ENCODE results near the gene CA10. TPM values are rescaled to one million over a fixed set of nuclear protein-coding genes. Genes with fewer than 3 reads are reported as not detected.

Gene CA10
- total and polyA plus RNA-seq, 7 donors: 0.28 to 2.9 (median 0.49) TPM; not detected in 2

DNA sequence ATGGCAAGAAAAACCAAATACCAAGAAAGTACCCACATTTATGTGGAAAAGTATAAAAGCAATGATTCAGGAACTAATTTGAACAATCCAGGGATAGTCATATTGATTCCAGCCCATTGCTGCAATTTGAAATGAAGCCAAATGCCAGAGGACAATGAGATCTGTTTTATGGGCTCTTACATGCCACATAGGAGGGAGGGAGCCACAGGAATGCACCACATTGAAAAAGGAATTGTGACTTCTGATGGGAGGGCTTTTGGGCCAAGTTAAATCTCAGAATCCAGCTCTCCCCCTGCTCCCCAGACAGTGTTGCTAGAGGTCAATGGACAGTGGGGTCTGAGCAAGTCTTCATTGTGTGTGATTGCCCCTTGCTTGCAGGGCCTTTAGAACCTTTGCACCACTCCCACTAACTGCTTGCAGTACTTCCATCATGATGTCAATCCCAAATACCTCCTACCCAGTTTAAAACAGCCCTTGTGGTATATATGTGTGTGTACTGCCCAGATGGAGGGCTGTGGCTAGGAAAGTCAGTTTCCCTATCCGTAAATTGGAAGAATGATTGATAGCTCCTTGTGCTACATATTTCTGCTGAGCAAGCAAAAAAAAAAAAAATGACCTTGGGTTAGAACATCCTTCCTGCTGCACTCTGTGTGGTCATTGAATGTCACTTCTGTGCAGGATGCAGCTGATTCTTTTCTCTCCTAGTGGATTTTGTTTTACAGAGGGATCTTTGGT lies 491.4 kb downstream of the CA10 start:
- Histone ChIP-seq H3K9me3 (peaks cover 0 to 1% (median 0%) of the 10 kb centered on the region in 4 donors), H3K36me3 (no peaks in the 10 kb centered on the region), H3K4me1 (no peaks in the 10 kb centered on the region), H3K27ac (no peak overlapping the region), H3K27me3 (no peaks in the 10 kb centered on the region), H3K4me3 (no peak overlapping the region)
- 70 to 82% methylated on average over 1 of the region's 1 CpG for WGBS, 2 donors
- TF ChIP-seq CTCF (IDR thresholded peaks at IDR 0.05) (no peak), POLR2A (IDR thresholded peaks at IDR 0.05) (no peak), POLR2AphosphoS5 (IDR thresholded peaks at IDR 0.05) (no peak), EP300 (IDR thresholded peaks at IDR 0.05) (no peak)
- no peak for DNase-seq
- intact Hi-C loops (cut with DNase I): no loop called here

DNA sequence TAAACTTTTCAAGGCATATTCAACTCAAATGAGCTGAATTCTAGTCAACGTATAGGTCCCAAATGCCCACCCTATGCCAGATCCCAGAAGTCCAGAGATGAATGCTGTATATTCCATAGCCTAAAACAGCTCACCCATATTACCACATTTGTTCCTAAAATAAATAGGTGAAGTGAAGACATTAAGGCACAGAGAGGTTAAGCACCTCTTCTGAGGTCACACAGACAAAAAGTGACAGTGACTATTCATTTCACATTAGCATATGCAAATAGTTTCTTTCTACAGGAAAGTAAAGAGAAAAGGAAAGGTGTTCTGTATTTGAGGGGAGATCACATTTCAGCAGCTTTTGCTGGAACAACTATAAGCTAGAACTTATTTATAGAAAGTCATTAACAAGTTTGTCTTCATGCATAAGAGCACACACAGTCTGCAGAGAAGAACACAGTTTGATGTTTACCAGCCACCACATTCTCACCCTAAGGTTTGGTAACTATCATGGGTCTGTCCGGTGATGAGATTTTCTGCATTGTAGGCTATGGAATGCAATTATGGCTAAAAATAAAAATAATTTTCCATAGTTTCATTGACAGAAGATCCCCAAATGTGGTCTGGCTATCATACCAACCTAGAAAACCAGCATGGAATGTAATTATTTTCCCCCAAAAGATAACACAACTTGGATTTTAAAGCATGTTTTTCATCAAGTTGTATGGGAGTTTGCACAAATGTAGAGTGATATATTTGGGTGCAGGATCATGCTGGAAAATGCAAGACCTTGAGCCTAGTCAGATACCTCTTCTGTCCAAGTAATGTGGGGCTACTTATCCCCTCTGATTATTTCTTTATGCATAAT lies 496.1 kb downstream of the CA10 start:
- DNase-seq: no peak
- intact Hi-C loops (cut with DNase I): no loop called here
- no peaks in the 10 kb centered on the region for H3K4me1 ChIP-seq
- no peak overlapping the region for H3K27ac ChIP-seq
- H3K4me3 ChIP-seq: no peak overlapping the region
- no peaks in the 10 kb centered on the region for H3K27me3 ChIP-seq
- H3K9me3 ChIP-seq: peaks cover 0 to 1% (median 0%) of the 10 kb centered on the region in 4 donors
- 73 to 83% methylated on average over 2 of the region's 2 CpGs for WGBS, 2 donors
- H3K36me3 ChIP-seq: no peaks in the 10 kb centered on the region
- no peak for TF ChIP-seq POLR2AphosphoS5 (IDR thresholded peaks at IDR 0.05)
- TF ChIP-seq EP300 (IDR thresholded peaks at IDR 0.05): no peak
- no peak for TF ChIP-seq POLR2A (IDR thresholded peaks at IDR 0.05)
- no peak for TF ChIP-seq CTCF (IDR thresholded peaks at IDR 0.05)

DNA sequence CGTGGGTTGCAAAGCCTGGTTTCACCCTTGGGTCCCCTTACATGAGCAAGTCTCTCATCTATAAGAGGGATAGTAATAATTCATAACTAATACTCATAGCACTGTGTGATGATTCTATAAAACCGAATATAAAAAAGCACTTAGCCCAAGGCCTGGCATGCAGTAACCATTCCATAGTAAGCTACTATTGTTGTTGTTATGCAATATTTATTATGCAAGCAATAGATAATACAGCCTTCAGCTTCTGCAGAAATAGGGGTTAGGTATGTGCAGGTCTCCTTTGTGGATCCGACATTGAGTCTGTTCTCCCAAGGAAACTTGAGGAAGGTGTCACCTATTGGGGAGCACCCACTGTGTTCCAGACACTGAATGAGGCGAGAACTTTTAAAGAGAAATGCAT lies 497.1 kb downstream of the CA10 start:
- intact Hi-C loops (cut with DNase I): no loop called here
- DNase-seq: no peak
- TF ChIP-seq POLR2AphosphoS5 (IDR thresholded peaks at IDR 0.05): no peak
- TF ChIP-seq CTCF (IDR thresholded peaks at IDR 0.05): no peak
- TF ChIP-seq EP300 (IDR thresholded peaks at IDR 0.05): no peak
- no peak for TF ChIP-seq POLR2A (IDR thresholded peaks at IDR 0.05)

GRCh38 chr17:51660266-51660665 lies 498.2 kb downstream of the CA10 start:
- Histone ChIP-seq H3K9me3 (no peaks in the 10 kb centered on the region), H3K4me3 (no peak overlapping the region), H3K27ac (no peak overlapping the region), H3K27me3 (no peaks in the 10 kb centered on the region), H3K36me3 (no peaks in the 10 kb centered on the region), H3K4me1 (no peaks in the 10 kb centered on the region)
- intact Hi-C loops (cut with DNase I): no loop called here
- WGBS, 2 donors: 58 to 79% methylated on average over 4 of the region's 4 CpGs
- DNase-seq: no peak
- TF ChIP-seq EP300 (IDR thresholded peaks at IDR 0.05): no peak
- TF ChIP-seq POLR2A (IDR thresholded peaks at IDR 0.05): no peak
- TF ChIP-seq POLR2AphosphoS5 (IDR thresholded peaks at IDR 0.05): no peak
- TF ChIP-seq CTCF (IDR thresholded peaks at IDR 0.05): no peak

More for the DNA sequence above, 497.1 kb downstream of the CA10 start:
- no peaks in the 10 kb centered on the region for H3K9me3 ChIP-seq
- H3K36me3 ChIP-seq: no peaks in the 10 kb centered on the region
- no peaks in the 10 kb centered on the region for H3K4me1 ChIP-seq
- no peak overlapping the region for H3K4me3 ChIP-seq
- no peaks in the 10 kb centered on the region for H3K27me3 ChIP-seq
- 54 to 85% methylated on average over 4 of the region's 4 CpGs for WGBS, 2 donors
- H3K27ac ChIP-seq: no peak overlapping the region

All from sigmoid colon (tissue), 7 donors.